ENCODE results near the gene SND1.
A peak's percentile ranks its signal among the peaks of the same experiment; 100 is the strongest.

SND1 gene

GRCh38 chr7:127873715-127874636 lies 222.0 kb downstream of the SND1 start:
- no peak overlapping the region for H3K4me3 ChIP-seq (ENCODE audit: low read depth, low read length)
- DNase-seq (ENCODE audit: low read depth) = no peak

- no peak overlapping the region for H3K4me3 ChIP-seq (ENCODE audit: low read depth, low read length)
- DNase-seq (ENCODE audit: low read depth) = no peak
Observed at GRCh38 chr7:127874951-127875608, 223.1 kb downstream of the SND1 start.

- H3K4me3 ChIP-seq (ENCODE audit: low read depth, low read length) = no peak overlapping the region
- DNase-seq (ENCODE audit: low read depth) = no peak
Observed at GRCh38 chr7:127876393-127876792, 224.4 kb downstream of the SND1 start.

GRCh38 chr7:127877951-127878350 lies 226.0 kb downstream of the SND1 start:
- no peak for DNase-seq (ENCODE audit: low read depth)
- H3K4me3 ChIP-seq (ENCODE audit: low read depth, low read length) = no peak overlapping the region

- no peak for DNase-seq (ENCODE audit: low read depth)
- no peak overlapping the region for H3K4me3 ChIP-seq (ENCODE audit: low read depth, low read length)
Observed at GRCh38 chr7:127878791-127879190, 226.8 kb downstream of the SND1 start.

- H3K4me3 ChIP-seq (ENCODE audit: low read depth, low read length) = no peak overlapping the region
- no peak for DNase-seq (ENCODE audit: low read depth)
Observed at GRCh38 chr7:127879436-127879835, 227.4 kb downstream of the SND1 start.

- no peak overlapping the region for H3K4me3 ChIP-seq (ENCODE audit: low read depth, low read length)
- DNase-seq (ENCODE audit: low read depth) = no peak
Observed at GRCh38 chr7:127879942-127880341, 227.9 kb downstream of the SND1 start.

GRCh38 chr7:127880454-127880853 lies 228.5 kb downstream of the SND1 start:
- H3K4me3 ChIP-seq (ENCODE audit: low read depth, low read length) = no peak overlapping the region
- no peak for DNase-seq (ENCODE audit: low read depth)

GRCh38 chr7:127881564-127881963 lies 229.6 kb downstream of the SND1 start:
- no peak overlapping the region for H3K4me3 ChIP-seq (ENCODE audit: low read depth, low read length)

GRCh38 chr7:127882313-127882920 lies 230.4 kb downstream of the SND1 start:
- no peak overlapping the region for H3K4me3 ChIP-seq (ENCODE audit: low read depth, low read length)
- DNase-seq (ENCODE audit: low read depth) = no peak

More at GRCh38 chr7:127881564-127881963, 229.6 kb downstream of the SND1 start:
- DNase-seq (ENCODE audit: low read depth) = no peak

GRCh38 chr7:127884066-127884559 lies 232.1 kb downstream of the SND1 start:
- DNase-seq (ENCODE audit: low read depth) = no peak
- H3K4me3 ChIP-seq (ENCODE audit: low read depth, low read length) = no peak overlapping the region

- H3K4me3 ChIP-seq (ENCODE audit: low read depth, low read length) = no peak overlapping the region
- no peak for DNase-seq (ENCODE audit: low read depth)
Observed at GRCh38 chr7:127885222-127885772, 233.3 kb downstream of the SND1 start.

GRCh38 chr7:127885843-127886242 lies 233.8 kb downstream of the SND1 start:
- peak; percentile 43 for DNase-seq (ENCODE audit: low read depth)
- no peak overlapping the region for H3K4me3 ChIP-seq (ENCODE audit: low read depth, low read length)

- no peak for DNase-seq (ENCODE audit: low read depth)
- H3K4me3 ChIP-seq (ENCODE audit: low read depth, low read length) = no peak overlapping the region
Observed at GRCh38 chr7:127886248-127886647, 234.3 kb downstream of the SND1 start.

GRCh38 chr7:127887096-127887495 lies 235.1 kb downstream of the SND1 start:
- no peak overlapping the region for H3K4me3 ChIP-seq (ENCODE audit: low read depth, low read length)
- no peak for DNase-seq (ENCODE audit: low read depth)

GRCh38 chr7:127887631-127888030 lies 235.6 kb downstream of the SND1 start:
- no peak for DNase-seq (ENCODE audit: low read depth)

GRCh38 chr7:127888411-127888810 lies 236.4 kb downstream of the SND1 start:
- H3K4me3 ChIP-seq (ENCODE audit: low read depth, low read length) = no peak overlapping the region
- DNase-seq (ENCODE audit: low read depth) = no peak

More at GRCh38 chr7:127887631-127888030, 235.6 kb downstream of the SND1 start:
- no peak overlapping the region for H3K4me3 ChIP-seq (ENCODE audit: low read depth, low read length)

GRCh38 chr7:127888825-127889224 lies 236.8 kb downstream of the SND1 start:
- DNase-seq (ENCODE audit: low read depth) = no peak
- H3K4me3 ChIP-seq (ENCODE audit: low read depth, low read length) = no peak overlapping the region

- H3K4me3 ChIP-seq (ENCODE audit: low read depth, low read length) = no peak overlapping the region
- no peak for DNase-seq (ENCODE audit: low read depth)
Observed at GRCh38 chr7:127889677-127890076, 237.7 kb downstream of the SND1 start.

GRCh38 chr7:127890726-127891125 lies 238.7 kb downstream of the SND1 start:
- no peak for DNase-seq (ENCODE audit: low read depth)
- H3K4me3 ChIP-seq (ENCODE audit: low read depth, low read length) = no peak overlapping the region
